ENCODE results near the gene CAB39. TPM values are rescaled to one million over a fixed set of nuclear protein-coding genes. Genes with fewer than 3 reads are reported as not detected.

The CAB39 gene
- total RNA-seq, 1 experiment from 2014 or later: 40.4 TPM

DNA sequence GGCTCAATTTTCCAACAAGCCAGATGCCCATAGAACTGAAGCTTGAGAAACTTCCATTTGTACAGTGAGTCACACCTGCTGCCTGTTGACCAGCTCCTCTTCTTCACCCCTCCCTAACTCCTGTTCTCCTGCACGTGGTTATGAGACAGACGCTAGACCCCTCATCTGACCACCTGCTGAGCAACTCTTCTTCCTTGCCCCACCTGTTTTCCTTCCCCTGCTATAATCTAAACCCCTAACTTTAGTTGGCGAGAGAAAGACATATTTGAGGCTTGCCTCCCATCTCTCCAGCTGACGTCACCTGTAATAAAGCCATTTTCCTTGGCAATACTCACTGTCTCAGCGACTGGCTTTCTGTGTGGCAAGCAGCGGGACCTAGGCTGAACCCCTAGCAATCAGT lies 129.8 kb downstream of the CAB39 start:
- no peak overlapping the region for H3K4me3 ChIP-seq (ENCODE audit: low read depth, low read length)
- CTCF ChIA-PET: no interaction called here
- H3K27me3 ChIP-seq (replicated peaks; ENCODE audit: control insufficient read depth, insufficient read depth, low read length): no peaks in the 10 kb centered on the region
- H3K9me3 ChIP-seq: no peaks in the 10 kb centered on the region
- no TSS peak for BruUV-seq (replicated peaks)
- POLR2A ChIA-PET: no interaction called here
- intact Hi-C loops (cut with micrococcal nuclease; ENCODE audit: unreplicated experiment): no loop called here
- Mint-ChIP-seq H3K27me3 (ENCODE audit: insufficient read depth, unreplicated experiment) (no peaks in the 10 kb centered on the region), H3K4me3 (ENCODE audit: unreplicated experiment) (no peak overlapping the region), H3K9me3 (ENCODE audit: unreplicated experiment) (peaks cover 12% of the 10 kb centered on the region), H3K4me1 (ENCODE audit: low read depth, unreplicated experiment) (no peaks in the 10 kb centered on the region), H3K36me3 (ENCODE audit: insufficient read depth, unreplicated experiment) (no peaks in the 10 kb centered on the region), H3K27ac (ENCODE audit: unreplicated experiment) (no peak overlapping the region)
- TF ChIP-seq, protein P1, sequence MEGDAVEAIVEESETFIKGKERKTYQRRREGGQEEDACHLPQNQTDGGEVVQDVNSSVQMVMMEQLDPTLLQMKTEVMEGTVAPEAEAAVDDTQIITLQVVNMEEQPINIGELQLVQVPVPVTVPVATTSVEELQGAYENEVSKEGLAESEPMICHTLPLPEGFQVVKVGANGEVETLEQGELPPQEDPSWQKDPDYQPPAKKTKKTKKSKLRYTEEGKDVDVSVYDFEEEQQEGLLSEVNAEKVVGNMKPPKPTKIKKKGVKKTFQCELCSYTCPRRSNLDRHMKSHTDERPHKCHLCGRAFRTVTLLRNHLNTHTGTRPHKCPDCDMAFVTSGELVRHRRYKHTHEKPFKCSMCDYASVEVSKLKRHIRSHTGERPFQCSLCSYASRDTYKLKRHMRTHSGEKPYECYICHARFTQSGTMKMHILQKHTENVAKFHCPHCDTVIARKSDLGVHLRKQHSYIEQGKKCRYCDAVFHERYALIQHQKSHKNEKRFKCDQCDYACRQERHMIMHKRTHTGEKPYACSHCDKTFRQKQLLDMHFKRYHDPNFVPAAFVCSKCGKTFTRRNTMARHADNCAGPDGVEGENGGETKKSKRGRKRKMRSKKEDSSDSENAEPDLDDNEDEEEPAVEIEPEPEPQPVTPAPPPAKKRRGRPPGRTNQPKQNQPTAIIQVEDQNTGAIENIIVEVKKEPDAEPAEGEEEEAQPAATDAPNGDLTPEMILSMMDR (IDR thresholded peaks at IDR 0.05; ENCODE audit: insufficient read depth in 1 of 2, low read depth in 1 of 2, low read length in 1 of 2, severe bottlenecking in 1 of 2, unreplicated experiment in 1 of 2): no peak
- H3K4me1 ChIP-seq: no peaks in the 10 kb centered on the region
- DNase-seq: no peak
- no peaks in the 10 kb centered on the region for H3K36me3 ChIP-seq (ENCODE audit: control insufficient read depth, insufficient read depth, low read length)

DNA sequence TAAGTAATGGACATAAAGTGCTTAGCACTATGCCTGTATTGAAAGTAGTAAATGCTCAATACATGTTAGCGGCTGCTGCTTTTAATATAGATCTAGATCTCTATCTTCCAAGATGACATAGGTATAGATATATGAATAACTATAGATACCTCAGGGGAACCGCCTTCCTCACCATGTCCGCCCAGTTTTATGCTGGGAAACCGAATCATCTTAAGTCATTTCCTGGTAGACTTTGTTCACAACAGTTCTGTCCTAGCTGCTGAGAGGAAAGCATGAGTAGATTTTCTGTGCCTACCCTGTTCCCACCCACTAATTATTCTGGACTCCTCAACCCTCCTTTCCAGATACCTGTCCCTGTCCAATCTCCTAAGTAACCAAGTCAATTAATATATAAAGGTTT lies 130.5 kb downstream of the CAB39 start:
- Mint-ChIP-seq H3K27ac (ENCODE audit: unreplicated experiment) (no peak overlapping the region), H3K27me3 (ENCODE audit: insufficient read depth, unreplicated experiment) (no peaks in the 10 kb centered on the region), H3K4me3 (ENCODE audit: unreplicated experiment) (no peak overlapping the region), H3K36me3 (ENCODE audit: insufficient read depth, unreplicated experiment) (no peaks in the 10 kb centered on the region), H3K9me3 (ENCODE audit: unreplicated experiment) (peaks cover 12% of the 10 kb centered on the region), H3K4me1 (ENCODE audit: low read depth, unreplicated experiment) (no peaks in the 10 kb centered on the region)
- Histone ChIP-seq H3K9me3 (no peaks in the 10 kb centered on the region), H3K4me3 (ENCODE audit: low read depth, low read length) (no peak overlapping the region), H3K36me3 (ENCODE audit: control insufficient read depth, insufficient read depth, low read length) (no peaks in the 10 kb centered on the region), H3K27me3 (replicated peaks; ENCODE audit: control insufficient read depth, insufficient read depth, low read length) (no peaks in the 10 kb centered on the region), H3K4me1 (no peaks in the 10 kb centered on the region)
- intact Hi-C loops (cut with micrococcal nuclease; ENCODE audit: unreplicated experiment): no loop called here
- CTCF ChIA-PET: no interaction called here
- TF ChIP-seq, protein P1 (IDR thresholded peaks at IDR 0.05; ENCODE audit: insufficient read depth in 1 of 2, low read depth in 1 of 2, low read length in 1 of 2, severe bottlenecking in 1 of 2, unreplicated experiment in 1 of 2): no peak
- BruUV-seq (replicated peaks): no TSS peak
- DNase-seq: no peak
- POLR2A ChIA-PET: no interaction called here

DNA sequence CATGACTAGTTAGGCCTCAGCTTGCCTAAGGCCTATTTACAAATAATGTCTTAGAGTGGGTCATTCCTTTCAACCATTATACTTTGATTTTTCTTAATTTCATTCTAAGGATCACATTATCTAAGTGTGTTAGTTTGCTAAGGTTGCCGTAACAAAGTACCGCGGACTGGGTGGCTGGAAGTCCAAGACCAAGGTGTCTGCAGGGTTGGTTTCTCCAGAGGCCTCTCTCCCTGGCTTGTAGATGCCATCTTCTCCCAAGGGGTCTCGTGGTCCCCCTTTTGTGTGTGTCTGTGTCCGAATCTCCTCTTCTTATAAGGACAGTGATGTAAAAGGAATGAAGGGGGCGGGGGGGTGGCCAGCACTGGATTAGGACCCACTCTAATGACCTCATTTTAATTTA lies 133.7 kb downstream of the CAB39 start:
- no peak for DNase-seq
- no peak overlapping the region for H3K4me3 Mint-ChIP-seq (ENCODE audit: unreplicated experiment)
- peaks cover 9% of the 10 kb centered on the region for H3K36me3 Mint-ChIP-seq (ENCODE audit: insufficient read depth, unreplicated experiment)
- H3K4me1 ChIP-seq: no peaks in the 10 kb centered on the region
- H3K27ac Mint-ChIP-seq (ENCODE audit: unreplicated experiment): no peak overlapping the region
- no TSS peak for BruUV-seq (replicated peaks)
- no peaks in the 10 kb centered on the region for H3K9me3 ChIP-seq
- no peaks in the 10 kb centered on the region for H3K36me3 ChIP-seq (ENCODE audit: control insufficient read depth, insufficient read depth, low read length)
- TF ChIP-seq, protein P1 (IDR thresholded peaks at IDR 0.05; ENCODE audit: insufficient read depth in 1 of 2, low read depth in 1 of 2, low read length in 1 of 2, severe bottlenecking in 1 of 2, unreplicated experiment in 1 of 2): no peak
- no peaks in the 10 kb centered on the region for H3K27me3 Mint-ChIP-seq (ENCODE audit: insufficient read depth, unreplicated experiment)
- no peaks in the 10 kb centered on the region for H3K9me3 Mint-ChIP-seq (ENCODE audit: unreplicated experiment)
- ChIA-PET CTCF (no interaction called here), POLR2A (no interaction called here)
- intact Hi-C loops (cut with micrococcal nuclease; ENCODE audit: unreplicated experiment): no loop called here
- H3K27me3 ChIP-seq (replicated peaks; ENCODE audit: control insufficient read depth, insufficient read depth, low read length): no peaks in the 10 kb centered on the region
- no peak overlapping the region for H3K4me3 ChIP-seq (ENCODE audit: low read depth, low read length)
- H3K4me1 Mint-ChIP-seq (ENCODE audit: low read depth, unreplicated experiment): peaks cover 6% of the 10 kb centered on the region

All from Caco-2 (cell line).